GM19467 (cell line): ENCODE results near the gene BARX1.
"Not testable (repeated sequence)": the region's sequence is repeated elsewhere in the genome, so short reads cannot be mapped to it uniquely, and the experiment has no call there.

Experiments used
- ATAC-seq: cut with Tn5 transposase; IDR thresholded peaks from one replicate; pipeline ENCODE4 v1.9.1; 2021; ENCODE audit warnings: mild to moderate bottlenecking, moderate library complexity; ENCODE audit not compliant: unreplicated experiment

The BARX1 gene, protein sequence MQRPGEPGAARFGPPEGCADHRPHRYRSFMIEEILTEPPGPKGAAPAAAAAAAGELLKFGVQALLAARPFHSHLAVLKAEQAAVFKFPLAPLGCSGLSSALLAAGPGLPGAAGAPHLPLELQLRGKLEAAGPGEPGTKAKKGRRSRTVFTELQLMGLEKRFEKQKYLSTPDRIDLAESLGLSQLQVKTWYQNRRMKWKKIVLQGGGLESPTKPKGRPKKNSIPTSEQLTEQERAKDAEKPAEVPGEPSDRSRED

DNA sequence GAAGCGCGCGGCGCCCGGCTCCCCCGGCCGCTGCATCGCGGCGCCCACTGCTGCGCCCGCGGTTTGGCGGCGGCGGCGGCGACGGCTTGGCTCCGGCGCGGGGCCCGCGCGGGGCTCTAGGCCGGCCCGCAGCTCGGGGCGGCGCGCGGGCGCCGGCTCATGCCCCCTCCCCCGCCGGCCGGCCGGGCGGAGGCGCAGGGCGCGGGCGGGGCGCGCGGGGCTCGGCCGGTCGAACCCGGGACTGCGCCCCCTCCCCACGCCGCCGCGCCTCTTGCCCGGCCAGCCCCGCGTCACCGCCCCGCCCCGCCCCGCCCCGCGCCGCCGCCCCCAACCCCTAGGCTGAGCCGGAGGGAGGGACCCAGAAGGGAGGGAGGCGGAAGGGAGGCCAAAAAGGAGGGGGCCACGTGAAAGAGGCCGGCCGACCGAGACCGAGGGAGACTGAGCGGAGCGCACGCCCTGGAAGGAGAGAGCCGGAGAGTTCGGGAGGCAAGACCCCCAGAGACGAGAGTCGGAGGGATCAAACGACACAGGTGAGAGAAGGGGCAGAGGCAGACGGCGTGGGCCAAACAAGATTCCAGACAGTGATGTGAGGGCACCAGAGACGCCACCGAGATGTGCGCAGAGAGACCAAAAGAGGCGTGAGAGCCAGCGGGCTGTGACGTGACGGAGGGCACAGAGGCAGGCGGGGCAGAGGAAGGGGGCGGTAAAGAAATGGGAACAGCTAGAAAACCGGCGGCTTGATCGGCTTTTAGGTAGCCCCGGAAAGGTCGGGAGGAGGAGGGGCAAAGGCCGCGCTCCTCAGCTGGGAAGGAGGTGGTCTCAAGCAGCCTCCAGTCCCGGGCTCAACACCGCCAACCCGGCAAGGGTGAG lies at the start of gene BARX1:
Gene BARX1 (minus strand): TSS at position 245 of the 870 bp plus-strand sequence. CDS start 209 bp downstream, at position 36.
- no peak for ATAC-seq

DNA sequence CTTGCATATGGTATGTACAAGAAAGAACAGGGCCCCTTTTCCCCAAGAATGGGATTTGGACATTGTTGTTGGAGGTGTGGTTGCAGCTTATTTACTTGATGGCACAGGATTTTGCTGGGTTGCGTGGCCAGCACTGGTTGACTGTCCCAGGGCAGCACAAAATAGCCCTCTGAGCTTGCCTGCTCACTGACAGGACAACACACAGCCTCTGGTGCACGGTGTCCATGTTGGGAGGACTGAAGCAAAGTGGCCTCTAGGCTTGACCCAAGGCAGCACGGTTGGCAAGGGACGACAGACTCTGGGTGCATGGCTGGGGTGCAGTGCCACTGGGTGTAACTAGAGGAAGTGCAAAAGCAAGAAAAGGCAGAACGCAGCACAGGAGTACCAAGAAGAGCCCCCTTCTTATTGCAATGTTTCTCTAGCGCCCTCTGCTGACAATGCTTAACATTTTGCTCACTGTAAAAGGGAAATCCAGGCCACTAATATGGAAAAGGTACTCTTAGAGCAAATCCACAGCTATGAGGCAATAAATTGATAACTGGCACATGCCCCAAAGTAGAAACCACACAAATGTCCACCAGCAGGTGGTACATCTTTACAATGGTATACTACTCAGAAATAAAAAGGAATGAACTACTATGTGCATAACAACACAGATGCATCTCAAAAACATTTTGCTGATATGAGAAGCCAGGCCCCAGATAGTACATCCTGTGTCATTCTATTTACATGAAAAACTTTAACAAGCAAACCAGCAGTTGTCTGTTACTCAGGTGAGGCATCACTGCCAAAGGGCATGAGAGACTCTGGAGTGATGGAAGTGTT lies 47.4 kb upstream of the BARX1 start:
- ATAC-seq = no peak

DNA sequence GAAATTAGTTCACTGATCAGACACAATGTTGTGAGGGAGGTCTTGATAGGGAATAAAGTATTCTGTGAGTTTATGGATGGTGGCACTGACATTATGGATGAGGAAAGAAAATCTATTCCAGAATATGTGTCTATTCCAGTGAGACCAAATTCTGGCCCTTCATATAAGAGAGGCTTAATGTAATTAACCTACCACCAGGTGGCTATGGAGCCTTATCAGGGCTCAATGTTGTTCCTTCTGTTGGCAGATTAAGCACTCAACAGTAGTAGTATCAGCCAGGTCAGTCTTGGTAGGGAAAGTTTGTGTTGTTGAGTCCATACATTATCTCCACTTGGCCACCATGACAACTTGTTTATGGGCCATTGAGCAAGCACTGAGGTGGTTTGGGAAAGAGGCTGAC lies 41.7 kb upstream of the BARX1 start:
- ATAC-seq = no peak

DNA sequence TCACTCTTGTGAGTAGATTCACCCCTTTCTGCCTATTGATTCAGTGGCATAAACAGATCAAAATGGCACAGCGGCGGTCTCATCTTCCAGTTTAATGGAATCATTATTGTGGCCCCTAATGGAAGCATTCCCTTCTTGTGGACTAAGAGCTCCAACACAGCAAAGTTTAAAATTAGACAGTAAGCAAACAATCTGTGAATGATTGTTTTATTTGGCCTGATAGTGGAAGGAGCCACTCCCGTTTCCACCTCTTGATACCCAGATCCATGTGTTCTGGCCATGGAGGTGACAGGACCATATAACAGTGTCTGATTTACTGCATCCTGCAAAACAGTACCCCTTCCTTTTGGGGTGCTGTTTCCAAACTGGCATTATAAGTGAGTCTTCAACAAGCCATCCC lies 41.2 kb upstream of the BARX1 start:
- no peak for ATAC-seq

DNA sequence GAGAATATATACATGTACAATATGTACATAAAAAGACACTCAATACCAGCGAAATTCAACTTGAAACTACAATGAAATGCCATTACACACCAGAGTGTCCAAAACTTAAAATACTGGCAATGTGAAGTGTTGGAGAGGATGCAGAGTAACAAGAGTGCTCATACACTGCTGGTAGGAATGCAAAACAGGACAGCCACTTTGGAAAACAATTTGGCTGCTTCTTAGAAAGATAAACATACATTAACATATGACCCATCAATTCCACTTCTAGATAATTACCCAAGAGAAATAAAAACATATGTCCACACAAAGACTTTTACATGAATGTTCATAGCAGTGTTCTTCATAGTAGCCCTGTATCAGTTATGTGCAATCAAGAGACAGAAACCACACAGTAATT lies 39.4 kb upstream of the BARX1 start:
- ATAC-seq = no peak

DNA sequence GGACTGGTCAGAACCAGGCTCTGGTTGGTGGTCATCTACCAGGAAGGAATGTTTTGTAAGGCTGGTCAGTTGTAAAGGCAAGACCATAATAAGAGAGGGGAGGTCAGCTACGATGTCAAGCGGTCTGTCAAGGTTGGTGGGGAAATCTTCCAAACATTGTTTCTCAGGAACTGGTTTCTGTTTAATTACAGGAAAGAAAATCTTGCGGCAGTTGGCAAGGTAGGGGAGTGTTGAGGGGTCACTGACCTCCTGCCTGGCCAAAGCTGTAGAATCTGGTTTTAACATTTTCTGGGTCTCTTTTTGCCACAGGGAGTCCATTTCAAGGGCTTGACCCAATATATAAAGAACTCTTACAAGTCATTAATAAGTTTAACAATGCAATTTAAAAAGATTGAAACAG lies 39.0 kb upstream of the BARX1 start:
- ATAC-seq = no peak

DNA sequence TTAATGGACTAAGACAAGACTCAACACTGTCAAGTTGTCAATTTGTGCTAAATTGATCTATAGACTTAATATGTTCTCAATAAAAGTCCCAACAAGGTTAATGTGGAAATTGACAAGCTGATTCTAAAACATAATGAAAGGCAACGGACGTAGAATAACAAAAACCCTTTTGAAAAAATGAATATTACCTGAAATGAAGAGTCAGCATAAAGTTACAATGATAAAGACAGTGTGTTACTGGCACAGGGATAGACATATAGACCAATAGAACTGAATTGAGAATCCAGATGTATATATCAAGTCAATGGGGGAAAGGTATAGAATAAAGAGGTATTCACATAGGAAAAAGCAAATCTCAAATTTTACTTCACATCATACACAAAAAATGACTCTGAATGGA lies 37.7 kb upstream of the BARX1 start:
- no peak for ATAC-seq

DNA sequence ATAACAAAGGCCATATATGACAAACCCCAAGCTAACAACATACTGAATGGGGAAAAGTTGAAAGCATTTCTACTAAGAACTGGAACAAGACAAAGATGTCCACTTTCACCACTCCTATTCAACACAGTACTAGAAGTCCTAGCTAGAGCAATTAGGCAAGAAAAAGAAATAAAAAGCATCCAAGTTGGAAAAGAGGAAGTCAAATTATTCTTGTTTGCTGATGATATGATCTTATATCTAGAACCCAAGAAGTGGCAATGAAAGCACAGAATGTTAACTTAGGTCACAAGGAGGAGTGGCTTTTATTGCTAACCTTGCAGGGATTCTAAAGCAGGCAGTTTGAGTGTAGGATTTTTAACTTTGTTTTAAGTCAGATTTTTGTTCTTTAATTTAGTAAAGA lies 35.3 kb upstream of the BARX1 start:
- ATAC-seq = no peak

DNA sequence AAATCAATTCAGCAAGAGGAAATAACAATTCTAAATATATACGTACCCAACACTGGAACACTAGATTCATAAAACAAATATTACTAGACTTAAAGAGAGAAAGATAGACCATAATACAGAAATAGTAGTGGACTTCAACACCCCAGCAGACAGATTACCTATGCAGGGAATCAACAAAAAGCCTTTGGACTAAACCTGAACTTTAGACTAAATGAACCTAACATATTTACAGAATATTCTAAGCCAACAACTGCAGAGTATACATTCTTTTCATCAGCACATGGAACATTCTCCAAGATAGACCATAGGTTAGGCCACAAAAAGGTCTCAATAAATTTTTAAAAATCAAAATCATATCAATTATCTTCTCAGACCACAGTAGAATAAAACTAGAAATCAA lies 32.9 kb upstream of the BARX1 start:
- no peak for ATAC-seq

DNA sequence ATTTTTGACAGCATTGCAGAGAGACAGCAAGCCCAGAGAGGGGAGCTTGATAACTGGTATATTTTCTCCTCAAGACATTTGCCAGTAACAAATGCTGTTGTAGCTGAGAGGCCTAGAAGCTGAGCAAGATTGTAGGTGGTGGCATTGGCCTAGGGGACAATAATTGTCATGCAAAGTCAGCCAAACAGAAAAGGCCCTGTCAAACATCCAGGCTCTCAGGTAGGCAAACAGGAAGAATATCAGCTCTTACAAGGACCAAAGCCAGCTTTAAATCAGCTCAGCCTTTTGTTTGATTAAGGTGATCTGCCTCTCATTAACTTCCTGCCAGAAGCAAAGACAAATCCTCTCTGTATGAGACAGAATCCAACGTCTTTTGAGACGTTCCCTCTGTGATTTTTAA lies 29.7 kb upstream of the BARX1 start:
- no peak for ATAC-seq

DNA sequence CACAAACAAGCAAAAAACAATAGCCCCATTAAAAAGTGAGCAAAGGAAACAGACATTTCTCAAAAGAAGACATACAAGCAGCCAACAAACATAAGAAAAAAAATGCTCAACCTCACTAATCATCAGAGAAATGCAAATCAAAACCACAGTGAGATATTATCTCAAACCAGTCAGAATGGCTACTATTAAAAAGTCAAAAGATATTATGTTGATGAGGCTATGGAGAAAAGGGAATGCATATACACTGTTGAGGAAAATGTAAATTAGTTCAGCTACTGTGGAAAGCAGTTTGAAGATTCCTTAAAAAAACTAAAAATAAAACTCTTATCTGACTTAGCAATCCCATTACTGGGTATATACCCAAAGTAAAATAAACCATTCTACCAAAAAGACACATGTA lies 28.7 kb upstream of the BARX1 start:
- ATAC-seq = no peak

DNA sequence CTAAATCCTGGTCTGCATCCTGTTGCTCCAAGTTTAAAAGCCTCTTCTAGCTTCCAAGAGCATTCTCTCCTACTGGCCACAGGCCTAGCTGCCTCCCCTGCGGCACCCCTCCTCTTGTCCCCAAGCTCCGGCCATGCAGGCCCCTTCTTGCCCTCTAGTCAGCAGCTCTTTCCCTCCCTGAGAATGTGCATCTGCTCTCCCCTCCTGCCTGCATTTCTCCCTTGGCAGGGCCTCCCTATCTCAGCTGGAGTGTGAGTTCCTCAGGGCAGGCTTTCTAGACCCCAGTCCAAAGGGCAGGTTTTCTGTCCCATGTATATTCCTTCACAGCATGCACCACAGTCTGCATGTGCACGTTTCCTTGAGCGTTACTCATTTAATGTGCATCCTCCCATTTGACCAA lies 24.6 kb upstream of the BARX1 start:
- no peak for ATAC-seq

DNA sequence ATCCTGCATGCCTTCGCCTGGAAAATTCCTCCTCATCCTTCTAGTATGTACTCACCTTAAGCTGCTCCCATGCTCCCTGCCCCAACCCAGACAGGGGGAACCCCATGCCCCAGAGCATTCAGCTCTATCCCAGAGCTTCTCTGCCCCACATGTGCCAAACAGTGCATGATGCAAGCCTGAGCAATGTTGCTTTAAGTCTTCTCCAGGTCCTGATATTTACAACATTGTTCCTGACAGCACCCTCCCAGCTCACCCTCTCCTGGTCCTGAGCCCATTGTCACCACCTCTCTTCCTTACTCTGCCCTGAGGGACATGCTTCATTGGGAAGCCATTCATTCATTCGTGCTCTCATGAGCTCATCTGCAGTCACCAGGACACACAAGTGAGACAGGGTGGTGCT lies 23.4 kb upstream of the BARX1 start:
- no peak for ATAC-seq

DNA sequence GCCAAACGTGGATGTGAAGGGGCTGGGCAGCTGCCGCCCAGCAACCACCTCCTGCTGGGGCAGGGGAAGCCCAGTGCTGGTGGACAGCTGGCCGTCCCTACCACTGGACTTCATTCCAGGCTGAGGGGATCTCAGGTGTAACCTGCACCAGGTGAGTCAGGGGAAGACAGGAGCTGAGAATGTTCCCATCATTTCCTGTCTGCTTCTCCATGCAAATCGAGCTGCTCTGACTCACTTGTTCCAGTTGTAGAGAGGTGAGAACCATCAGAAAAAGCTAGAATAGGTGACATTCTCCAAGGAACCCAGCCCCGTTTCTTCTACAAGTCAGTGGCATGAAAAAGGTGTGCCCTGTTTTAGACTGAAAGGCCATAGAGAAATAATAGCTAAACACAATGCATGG lies 21.8 kb upstream of the BARX1 start:
- ATAC-seq = no peak

DNA sequence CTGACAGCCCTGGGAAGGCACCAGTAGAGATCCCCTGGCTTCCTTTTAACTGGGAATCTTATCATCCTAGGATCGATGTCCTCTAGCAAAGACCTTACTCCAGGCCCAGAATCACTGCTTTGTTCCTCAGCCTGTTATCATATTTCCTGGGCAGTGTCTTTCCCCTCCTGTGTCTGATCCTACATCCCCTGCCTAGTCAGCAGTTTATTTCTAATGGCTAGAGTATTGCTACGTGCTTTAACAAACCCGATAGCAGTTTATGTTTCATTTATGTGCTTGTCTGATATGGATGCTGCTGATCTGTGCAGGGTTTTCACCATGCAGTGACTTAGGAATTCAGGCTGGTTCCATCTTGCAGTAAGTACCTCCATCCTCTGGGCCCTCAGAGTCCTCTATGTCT lies 20.9 kb upstream of the BARX1 start:
- ATAC-seq = no peak

DNA sequence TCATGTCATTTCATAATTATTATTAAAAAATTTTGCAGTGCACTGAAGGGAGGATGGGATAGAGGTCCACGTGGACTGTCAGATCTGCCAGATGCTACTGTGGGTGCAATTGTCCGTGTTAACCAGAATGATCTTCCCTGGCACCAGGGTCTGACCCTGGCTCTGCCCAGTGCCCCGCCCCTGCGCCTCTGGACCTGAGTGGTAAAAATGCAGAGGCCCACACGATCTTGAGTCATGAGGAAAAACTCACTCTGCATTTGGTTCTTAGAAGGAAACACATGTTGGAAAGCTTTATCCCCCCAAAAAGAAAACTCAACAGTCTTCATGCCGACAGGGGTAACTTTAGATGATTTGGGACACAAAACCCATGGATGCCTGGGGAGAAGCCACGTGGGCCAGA lies 20.1 kb upstream of the BARX1 start:
- no peak for ATAC-seq

DNA sequence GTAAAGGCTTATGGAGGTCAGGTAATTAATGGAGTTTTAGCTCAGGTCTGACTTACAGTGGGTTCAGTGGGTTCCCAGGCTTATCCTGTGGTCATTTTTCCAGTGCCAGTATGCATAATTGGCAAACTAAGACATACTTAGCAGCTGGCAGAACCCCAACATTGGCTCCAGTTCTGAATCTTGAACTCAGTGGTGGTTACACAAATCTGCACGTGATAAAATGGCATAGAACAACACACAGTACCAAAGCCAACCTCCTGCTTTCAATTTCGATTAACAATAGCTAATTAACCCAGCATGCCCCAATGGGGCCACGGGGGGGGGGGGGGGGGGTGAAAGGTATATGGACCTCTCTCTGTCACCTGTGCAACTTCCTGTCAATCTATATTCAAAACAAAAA lies 19.0 kb upstream of the BARX1 start:
- no peak for ATAC-seq

DNA sequence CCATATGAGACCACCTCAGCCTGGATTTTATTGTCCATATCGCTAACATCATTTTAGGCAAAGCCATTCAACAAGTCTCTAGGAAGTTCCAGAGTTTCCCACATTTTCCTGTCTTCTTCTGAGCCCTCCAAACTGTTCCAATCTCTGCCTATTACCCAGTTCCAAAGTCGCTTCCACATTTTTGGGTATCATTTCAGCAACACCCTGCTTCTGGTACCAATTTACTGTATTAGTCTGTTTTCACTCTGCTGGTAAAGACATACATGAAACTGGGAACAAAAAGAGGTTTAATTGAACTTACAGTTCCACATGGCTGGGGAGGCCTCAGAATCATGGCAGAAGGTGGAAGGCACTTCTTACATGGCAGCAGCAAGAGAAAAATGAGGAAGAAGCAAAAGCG lies 17.5 kb upstream of the BARX1 start:
- not testable (repeated sequence) for ATAC-seq

DNA sequence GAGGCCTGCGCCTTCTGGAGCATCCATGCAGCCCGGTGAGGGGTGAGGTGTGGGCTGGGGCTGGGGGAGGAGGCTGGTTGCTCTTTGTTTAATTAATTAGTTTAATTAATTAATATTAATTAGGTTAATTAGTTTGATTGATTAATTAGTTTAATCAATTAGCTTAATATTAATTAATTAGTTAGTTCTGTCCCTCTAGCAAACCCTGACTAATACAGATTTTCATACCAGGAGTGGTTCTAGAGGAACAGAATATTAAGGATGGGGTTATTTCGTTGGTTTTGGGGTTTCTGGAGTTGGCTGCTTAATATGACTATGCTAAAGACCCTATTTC lies 14.1 kb upstream of the BARX1 start:
- ATAC-seq = no peak

DNA sequence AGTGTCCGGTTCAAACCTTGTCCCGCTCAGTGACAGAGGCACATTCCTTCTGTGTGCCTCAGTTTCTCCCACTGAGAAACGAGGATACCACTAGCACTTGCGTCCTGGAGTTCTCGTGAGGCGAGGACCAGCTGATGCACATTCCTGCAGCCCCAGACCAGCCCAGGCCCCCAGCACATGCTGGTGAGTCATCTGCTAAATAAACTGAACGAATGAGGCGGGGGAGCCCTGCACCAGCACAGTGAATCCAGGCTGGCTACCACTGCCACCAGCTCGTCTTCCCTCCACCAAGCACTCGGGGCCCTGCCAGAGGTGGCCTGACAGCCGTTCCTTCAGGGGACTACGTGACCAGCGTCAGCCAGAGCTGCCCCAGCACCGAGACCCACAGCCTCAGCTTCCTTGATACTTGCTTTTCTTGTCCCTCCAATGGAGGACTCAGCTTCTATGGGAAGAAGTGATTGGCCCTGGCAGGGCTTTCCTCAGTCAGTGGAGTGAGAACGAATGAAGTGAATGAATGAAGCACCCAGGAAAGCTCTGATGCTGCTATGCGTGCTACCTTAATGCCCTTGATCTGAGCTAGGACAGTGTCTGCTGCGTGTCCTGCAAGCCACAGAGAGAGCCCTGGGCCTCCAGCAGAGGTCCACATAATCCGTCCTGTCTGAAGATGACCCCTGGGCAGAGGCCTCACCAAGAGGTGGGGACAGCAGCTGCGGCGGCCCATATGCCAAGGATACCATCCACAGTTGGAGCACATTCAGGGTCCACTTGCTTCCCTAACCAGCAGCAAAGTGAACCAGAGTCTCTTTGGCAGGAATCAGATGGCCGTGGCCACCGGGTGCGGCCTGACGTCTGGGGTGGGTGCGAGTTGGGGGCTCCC lies 13.5 kb upstream of the BARX1 start:
- no peak for ATAC-seq
